Skeletal muscle satellite cell (primary cell): ENCODE measurements around the gene GRIK3.
"Not testable (repeated sequence)": the region's sequence is repeated elsewhere in the genome, so short reads cannot be mapped to it uniquely, and the experiment has no call there.

Source experiments
- H3K27me3 ChIP-seq: 2 replicates; pipeline ENCODE4 v1.7.0; 2013; ENCODE audit warnings: low read length; ENCODE audit not compliant: control insufficient read depth, insufficient read depth
- H3K36me3 ChIP-seq: 2 replicates; pipeline ENCODE4 v1.7.0; 2013; ENCODE audit warnings: mild to moderate bottlenecking, control low read depth, low read length; ENCODE audit not compliant: insufficient read depth
- H3K4me1 ChIP-seq: 2 replicates; pipeline ENCODE4 v1.7.0; 2013; ENCODE audit warnings: low read length; ENCODE audit not compliant: control insufficient read depth, insufficient read depth
- H3K4me2 ChIP-seq: 2 replicates; pipeline ENCODE4 v1.7.0; 2013; ENCODE audit warnings: mild to moderate bottlenecking, low read length
- H3K4me3 ChIP-seq: 2 replicates; pipeline ENCODE4 v1.7.0; 2013; ENCODE audit warnings: low read length
- H3K9ac ChIP-seq: 2 replicates; pipeline ENCODE4 v1.7.0; 2013; ENCODE audit warnings: mild to moderate bottlenecking, low read depth, low read length, moderate library complexity
- H3K9me3 ChIP-seq: replicated peaks from 2 replicates; pipeline ENCODE4 v1.7.0; 2013; ENCODE audit warnings: mild to moderate bottlenecking, control low read depth, low read length

GRIK3 gene

DNA sequence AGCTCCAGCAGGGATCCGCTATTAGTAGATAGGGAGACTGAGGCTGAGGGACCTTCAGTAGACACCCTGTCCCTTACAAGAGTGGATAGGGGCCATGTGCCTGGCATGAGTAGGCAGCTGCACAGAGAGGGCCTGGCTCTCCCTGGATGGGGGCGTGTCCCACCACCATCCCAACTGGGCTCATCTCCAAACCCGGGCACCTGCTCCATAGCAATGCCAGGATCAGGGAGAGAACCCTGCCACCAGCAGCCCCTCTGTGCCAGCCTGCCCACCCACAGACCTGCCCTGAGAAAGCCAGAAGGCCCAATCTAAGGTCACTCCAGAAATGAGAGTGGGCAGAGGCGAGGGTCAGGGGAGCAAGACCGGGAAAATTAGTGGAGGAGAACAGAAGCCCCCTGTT is 121.3 kb downstream of the GRIK3 start:
- H3K36me3 ChIP-seq, result no peaks in the 10 kb centered on the region
- H3K9me3 ChIP-seq, result peaks cover 16% of the 10 kb centered on the region
- no peak overlapping the region for H3K9ac ChIP-seq
- no peaks in the 10 kb centered on the region for H3K4me1 ChIP-seq
- no peak overlapping the region for H3K4me2 ChIP-seq
- no peaks in the 10 kb centered on the region for H3K27me3 ChIP-seq
- no peak overlapping the region for H3K4me3 ChIP-seq

- Histone ChIP-seq H3K9ac (no peak overlapping the region), H3K4me1 (no peaks in the 10 kb centered on the region), H3K4me3 (no peak overlapping the region), H3K27me3 (no peaks in the 10 kb centered on the region), H3K36me3 (no peaks in the 10 kb centered on the region), H3K4me2 (no peak overlapping the region), H3K9me3 (peaks cover 16% of the 10 kb centered on the region)
Observed at GRCh38 chr1:36912365-36912865, 121.9 kb downstream of the GRIK3 start.

- Histone ChIP-seq H3K36me3 (no peaks in the 10 kb centered on the region), H3K27me3 (no peaks in the 10 kb centered on the region), H3K9ac (no peak overlapping the region), H3K4me1 (no peaks in the 10 kb centered on the region), H3K4me3 (no peak overlapping the region), H3K4me2 (no peak overlapping the region), H3K9me3 (peaks cover 16% of the 10 kb centered on the region)
Observed at GRCh38 chr1:36911561-36912364, 122.6 kb downstream of the GRIK3 start.

GRCh38 chr1:36910886-36911540 is 123.3 kb downstream of the GRIK3 start:
- peaks cover 16% of the 10 kb centered on the region for H3K9me3 ChIP-seq
- no peaks in the 10 kb centered on the region for H3K4me1 ChIP-seq
- no peak overlapping the region for H3K4me2 ChIP-seq
- H3K27me3 ChIP-seq, result no peaks in the 10 kb centered on the region
- no peak overlapping the region for H3K4me3 ChIP-seq
- H3K9ac ChIP-seq, result no peak overlapping the region
- no peaks in the 10 kb centered on the region for H3K36me3 ChIP-seq

GRCh38 chr1:36909946-36910725 is 124.2 kb downstream of the GRIK3 start:
- no peaks in the 10 kb centered on the region for H3K36me3 ChIP-seq
- H3K4me3 ChIP-seq, result no peak overlapping the region
- no peak overlapping the region for H3K9ac ChIP-seq
- H3K4me1 ChIP-seq, result no peaks in the 10 kb centered on the region
- H3K4me2 ChIP-seq, result no peak overlapping the region
- peaks cover 16% of the 10 kb centered on the region for H3K9me3 ChIP-seq
- no peaks in the 10 kb centered on the region for H3K27me3 ChIP-seq

- H3K4me3 ChIP-seq, H3K36me3 ChIP-seq, H3K27me3 ChIP-seq, H3K4me2 ChIP-seq, H3K4me1 ChIP-seq, H3K9ac ChIP-seq: not testable (repeated sequence)
- H3K9me3 ChIP-seq, result peaks cover 12% of the 10 kb centered on the region
Observed at GRCh38 chr1:36909359-36909758, 125.0 kb downstream of the GRIK3 start.

DNA sequence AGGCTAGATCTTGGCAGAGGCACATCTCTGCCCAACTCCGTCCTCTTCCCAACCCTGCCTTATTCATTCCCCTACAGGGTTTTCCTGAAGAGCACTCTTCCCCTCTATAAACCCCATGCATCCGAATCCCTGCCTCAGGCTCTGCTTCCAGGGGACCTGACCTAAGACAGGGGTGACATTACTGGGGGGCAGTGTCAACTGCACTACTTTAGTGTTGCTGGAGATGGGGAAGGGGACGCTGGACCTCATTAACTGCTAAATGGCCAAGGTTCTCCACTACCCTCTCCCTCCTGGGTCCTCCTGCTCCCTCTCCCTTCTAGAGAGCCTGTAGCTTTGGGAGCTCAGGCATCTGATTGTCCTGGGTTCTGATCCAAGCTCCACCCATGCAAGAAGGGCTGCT is 126.2 kb downstream of the GRIK3 start:
- H3K4me1 ChIP-seq, result no peaks in the 10 kb centered on the region
- H3K27me3 ChIP-seq, result no peaks in the 10 kb centered on the region
- H3K4me2 ChIP-seq, result no peak overlapping the region
- H3K9me3 ChIP-seq, result peaks cover 6% of the 10 kb centered on the region
- H3K36me3 ChIP-seq, result no peaks in the 10 kb centered on the region
- no peak overlapping the region for H3K9ac ChIP-seq
- H3K4me3 ChIP-seq, result no peak overlapping the region

DNA sequence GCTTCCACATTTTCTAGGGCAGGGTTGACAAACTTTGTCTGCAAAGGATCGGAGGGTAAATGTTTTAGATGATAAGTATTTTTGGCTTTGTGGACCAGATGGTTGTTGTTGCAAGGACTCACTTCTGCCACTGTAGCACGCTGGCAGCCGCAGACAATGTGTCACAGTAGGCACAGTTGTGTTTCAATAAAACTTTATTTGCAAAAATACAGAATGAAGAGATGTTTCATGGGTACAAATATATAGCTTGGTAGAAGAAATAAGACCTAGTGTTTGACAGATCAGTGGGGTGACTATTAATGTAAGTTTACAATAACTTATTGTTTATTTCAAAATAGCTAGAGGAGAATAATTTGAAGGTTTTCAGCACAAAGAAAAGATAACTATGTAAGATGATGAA is 127.8 kb downstream of the GRIK3 start:
- H3K9me3 ChIP-seq, result peaks cover 2% of the 10 kb centered on the region
- H3K4me3 ChIP-seq, result no peak overlapping the region
- no peak overlapping the region for H3K9ac ChIP-seq
- no peaks in the 10 kb centered on the region for H3K36me3 ChIP-seq
- H3K4me2 ChIP-seq, result no peak overlapping the region
- no peaks in the 10 kb centered on the region for H3K4me1 ChIP-seq
- H3K27me3 ChIP-seq, result no peaks in the 10 kb centered on the region

DNA sequence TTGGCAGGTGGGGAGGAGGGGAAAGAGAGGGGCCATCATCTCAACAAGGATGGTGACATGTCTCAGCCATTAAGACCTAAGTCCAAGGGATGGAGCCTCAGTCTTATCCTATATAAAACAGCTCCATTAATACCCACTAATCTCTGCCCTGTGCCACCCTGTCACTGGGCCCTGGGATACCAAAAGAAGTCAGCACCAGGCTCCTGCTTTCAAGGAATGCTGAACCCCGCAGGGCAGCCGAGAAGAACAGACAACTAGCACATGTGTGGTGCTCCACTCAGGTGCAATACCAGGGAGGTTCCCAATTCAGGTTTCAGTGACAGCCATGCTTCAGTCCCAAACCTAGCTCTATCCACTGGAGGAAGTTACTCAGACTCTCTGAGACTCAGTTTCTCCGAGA is 128.4 kb downstream of the GRIK3 start:
- H3K36me3 ChIP-seq, result no peaks in the 10 kb centered on the region
- H3K4me1 ChIP-seq, result no peaks in the 10 kb centered on the region
- H3K9ac ChIP-seq, result no peak overlapping the region
- H3K27me3 ChIP-seq, result no peaks in the 10 kb centered on the region
- H3K9me3 ChIP-seq, result no peaks in the 10 kb centered on the region
- no peak overlapping the region for H3K4me2 ChIP-seq
- no peak overlapping the region for H3K4me3 ChIP-seq

GRCh38 chr1:36900128-36900527 is 134.2 kb downstream of the GRIK3 start:
- no peak overlapping the region for H3K9ac ChIP-seq
- no peak overlapping the region for H3K4me3 ChIP-seq
- no peaks in the 10 kb centered on the region for H3K4me1 ChIP-seq
- H3K27me3 ChIP-seq, result no peaks in the 10 kb centered on the region
- no peak overlapping the region for H3K4me2 ChIP-seq
- no peaks in the 10 kb centered on the region for H3K36me3 ChIP-seq
- peaks cover 3% of the 10 kb centered on the region for H3K9me3 ChIP-seq

GRCh38 chr1:36897813-36898212 is 136.5 kb downstream of the GRIK3 start:
- H3K9me3 ChIP-seq, H3K9ac ChIP-seq, H3K4me2 ChIP-seq, H3K4me3 ChIP-seq, H3K4me1 ChIP-seq, H3K27me3 ChIP-seq, H3K36me3 ChIP-seq: not testable (repeated sequence)
